HG02973 (cell line): Measurements from ENCODE around the gene CXorf58.
"Not testable (repeated sequence)": the region's sequence is repeated elsewhere in the genome, so short reads cannot be mapped to it uniquely, and the experiment has no call there.

Source experiments
- ATAC-seq: cut with Tn5 transposase; IDR thresholded peaks from one replicate; pipeline ENCODE4 v1.9.1; 2021; ENCODE audit warnings: moderate library complexity; ENCODE audit not compliant: unreplicated experiment

The CXorf58 gene, protein sequence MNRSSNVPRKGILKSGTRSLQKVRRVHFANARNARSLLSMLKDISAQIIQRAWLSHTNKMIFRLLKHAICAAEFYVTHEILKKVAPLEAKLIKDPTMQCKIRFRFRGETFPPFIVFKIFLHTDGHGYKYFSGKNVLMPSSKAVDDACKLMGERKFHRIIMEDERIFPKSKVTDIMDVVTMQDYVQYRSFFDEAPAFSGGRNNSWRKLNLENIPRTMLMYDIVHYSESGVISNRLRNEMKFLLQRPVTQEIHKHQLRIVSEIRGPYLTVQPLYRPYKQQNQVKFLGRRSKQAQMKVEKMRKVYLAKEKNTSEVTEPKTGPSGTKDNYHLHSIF

DNA sequence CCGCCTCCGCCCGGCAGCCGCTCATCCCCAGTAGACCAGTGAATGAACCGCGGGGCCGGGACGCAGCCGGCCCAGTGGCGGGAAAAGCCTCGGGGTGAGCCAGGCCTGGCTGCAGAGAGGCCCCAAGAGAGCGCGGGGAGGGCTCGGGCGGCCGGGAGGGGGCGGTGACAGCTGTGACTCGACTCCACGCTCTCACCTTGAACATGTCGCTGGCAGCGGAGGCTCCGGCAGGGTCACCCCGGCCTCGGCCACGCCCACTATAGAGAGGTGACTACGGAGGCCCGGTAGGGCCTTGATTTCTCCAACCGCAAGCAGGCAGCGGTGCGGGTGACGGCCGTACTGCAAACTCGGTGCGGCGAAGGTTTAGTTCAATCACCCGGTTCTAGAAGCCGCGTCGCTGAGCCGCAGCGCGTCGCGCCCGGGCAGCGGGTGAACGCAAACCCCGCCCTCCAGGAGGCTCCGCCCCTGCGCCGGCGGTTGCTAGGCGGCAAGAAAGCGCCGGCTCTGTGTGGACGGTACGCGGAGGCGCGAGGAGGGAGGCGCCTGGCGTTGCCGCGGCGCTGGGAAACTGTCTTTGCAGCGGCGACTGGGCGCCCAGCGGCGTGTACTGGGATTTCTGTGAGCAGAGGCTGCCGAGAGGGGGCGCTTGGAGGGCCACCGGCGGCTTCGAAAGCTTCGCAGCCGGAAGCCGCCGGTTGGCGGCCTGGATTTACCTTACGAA is at the start of gene CXorf58, which contains the start of gene APOO:
TSS of gene CXorf58 (plus strand) at position 509 of the 721 bp plus-strand sequence. CDS start 2,297 bp downstream, outside the sequence.
TSS of gene APOO (minus strand) at position 441 of the 721 bp plus-strand sequence. CDS start at position 205, 236 bp downstream.
- ATAC-seq, result peak; percentile 91

DNA sequence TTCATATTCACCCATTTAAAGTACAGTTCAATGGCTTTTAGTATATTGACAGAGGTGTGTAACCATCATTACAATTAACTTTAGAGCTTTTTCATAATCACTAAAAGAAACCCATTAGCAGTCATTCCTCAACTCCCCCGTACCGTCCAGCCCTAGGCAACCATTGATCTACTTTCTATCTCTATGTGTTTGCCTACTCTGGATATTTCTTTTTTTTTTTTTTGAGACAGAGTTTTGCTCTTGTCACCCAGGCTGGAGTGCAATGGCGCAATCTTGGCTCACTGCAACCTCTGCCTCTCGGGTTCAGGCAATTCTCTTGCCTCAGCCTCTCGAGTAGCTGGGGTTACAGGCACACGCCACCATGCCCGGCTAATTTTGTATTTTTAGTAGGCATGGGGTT is 48.6 kb upstream of the CXorf58 start:
- ATAC-seq, result not testable (repeated sequence)

DNA sequence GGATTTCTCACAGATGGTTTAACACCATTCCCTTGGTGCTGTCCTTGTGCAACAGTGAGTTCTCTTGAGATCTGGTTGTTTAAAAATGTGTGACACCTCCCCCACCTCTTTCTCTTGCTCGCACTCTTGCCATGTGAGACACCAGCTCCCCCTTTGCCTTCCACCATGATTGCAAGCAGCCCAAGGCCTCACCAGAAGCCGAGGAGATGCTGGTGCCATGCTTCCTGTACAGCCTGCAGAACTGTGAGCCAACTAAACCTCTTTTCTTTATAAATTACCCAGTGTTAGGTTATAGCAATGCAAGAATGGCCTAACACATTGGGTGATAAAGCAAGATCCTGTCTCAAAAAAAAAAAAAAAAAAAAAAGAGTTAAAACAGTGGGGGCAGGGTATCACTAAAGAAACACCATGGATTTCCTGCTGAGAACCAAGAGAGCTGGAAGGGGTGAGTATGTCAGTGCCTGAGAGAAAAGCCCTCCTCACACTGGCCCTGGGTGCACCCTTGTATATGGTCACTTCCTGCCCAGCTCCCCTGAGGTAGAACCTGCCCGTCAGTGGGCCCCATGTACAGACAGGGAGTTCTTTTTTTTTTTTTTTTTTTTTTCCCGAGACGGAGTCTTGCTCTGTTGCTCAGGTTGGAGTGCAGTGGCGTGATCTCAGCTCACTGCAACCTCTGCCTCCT is 46.5 kb upstream of the CXorf58 start:
- ATAC-seq, result peak; percentile 51

DNA sequence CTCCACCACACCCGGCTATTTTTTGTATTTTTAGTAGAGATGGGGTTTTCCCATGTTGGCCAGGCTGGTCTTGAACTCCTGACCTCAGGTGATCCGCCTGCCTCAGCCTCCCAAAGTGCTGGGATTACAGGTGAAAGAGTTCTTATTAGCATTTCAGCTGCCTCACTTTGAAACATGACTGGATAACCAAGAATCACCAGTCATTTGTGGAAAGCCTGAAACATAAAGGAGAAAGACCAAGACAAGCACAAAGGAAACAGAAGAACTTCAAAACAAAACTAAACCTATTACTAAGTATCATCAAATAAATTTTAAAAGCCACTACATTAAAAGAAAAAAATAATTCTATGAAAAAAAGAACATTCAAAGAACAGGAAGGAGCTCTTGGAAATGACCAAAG is 45.9 kb upstream of the CXorf58 start:
- not testable (repeated sequence) for ATAC-seq

DNA sequence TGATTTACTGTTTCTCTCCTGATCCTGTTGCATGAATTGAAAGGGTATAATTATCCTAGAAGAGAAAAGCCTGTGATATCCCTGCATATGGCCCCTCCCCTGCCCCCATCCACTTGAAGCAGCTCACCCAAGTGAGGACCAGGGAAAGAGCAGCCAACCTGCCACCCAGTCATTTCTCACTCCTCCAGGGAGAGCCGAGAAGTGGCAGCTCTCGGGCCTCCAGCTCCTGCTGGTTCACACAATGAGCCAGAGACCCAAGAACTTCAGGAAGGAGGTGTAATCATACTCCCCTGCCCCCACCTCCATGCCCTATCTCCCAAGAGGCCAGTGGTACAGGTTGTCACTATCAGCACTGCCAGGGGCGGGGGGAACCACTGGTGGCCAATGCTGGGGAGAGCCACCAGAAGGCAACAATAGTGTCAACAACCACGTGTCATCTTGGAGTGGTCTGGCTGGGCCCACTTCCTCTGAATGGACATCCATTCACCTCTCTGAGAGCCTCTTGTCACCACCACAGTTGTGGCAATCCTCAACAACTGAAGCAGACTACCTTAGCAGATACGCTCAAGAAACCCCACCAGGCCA is 43.0 kb upstream of the CXorf58 start:
- ATAC-seq, result no peak

DNA sequence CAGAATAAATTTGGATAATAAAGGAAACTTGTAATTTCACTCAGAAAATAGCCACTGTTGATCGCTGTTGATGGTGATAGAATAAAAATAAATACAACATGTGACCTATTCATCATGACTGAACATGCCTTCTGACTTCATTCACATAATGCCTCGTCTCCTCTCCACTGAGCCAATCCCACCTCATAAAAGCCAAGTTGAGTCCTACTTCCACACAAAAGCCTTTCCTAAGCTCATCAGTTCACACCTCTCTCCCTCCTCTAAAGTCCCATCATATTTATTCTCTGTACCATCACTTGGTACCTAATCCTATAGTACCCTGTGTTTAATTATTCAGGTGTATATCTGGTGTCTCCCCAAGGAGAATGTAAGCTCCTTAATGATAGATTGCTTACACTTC is 37.8 kb upstream of the CXorf58 start:
- no peak for ATAC-seq

DNA sequence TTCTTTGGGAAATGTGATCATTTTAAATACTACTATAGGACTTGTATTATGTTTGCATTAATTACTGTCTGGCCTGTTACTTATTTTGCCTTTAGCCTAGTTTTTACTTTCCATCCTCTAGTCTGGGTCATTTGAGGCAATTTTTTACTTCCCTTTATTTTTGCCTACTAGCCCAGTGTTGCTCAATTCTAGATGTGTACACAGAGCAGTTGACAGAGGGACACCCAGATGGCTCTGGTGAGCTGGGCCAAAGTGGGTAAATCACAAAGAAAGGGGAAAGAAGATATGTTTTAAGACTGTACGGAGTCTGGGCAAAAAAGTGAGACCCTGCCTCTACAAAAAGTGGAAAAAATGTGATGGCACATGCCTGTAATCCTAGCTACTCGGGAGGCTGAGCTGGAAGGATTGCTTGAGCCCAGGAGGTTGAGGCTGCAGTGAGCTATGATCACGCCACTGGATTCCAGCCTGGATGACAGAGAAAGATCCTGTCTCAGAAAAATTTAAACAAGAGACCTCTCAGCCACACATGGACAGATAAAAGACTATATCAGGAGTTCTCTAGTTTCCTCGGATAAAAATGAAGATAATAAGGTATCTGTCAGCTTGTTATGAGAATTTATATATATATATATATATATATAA is 35.8 kb upstream of the CXorf58 start:
- ATAC-seq, result no peak

DNA sequence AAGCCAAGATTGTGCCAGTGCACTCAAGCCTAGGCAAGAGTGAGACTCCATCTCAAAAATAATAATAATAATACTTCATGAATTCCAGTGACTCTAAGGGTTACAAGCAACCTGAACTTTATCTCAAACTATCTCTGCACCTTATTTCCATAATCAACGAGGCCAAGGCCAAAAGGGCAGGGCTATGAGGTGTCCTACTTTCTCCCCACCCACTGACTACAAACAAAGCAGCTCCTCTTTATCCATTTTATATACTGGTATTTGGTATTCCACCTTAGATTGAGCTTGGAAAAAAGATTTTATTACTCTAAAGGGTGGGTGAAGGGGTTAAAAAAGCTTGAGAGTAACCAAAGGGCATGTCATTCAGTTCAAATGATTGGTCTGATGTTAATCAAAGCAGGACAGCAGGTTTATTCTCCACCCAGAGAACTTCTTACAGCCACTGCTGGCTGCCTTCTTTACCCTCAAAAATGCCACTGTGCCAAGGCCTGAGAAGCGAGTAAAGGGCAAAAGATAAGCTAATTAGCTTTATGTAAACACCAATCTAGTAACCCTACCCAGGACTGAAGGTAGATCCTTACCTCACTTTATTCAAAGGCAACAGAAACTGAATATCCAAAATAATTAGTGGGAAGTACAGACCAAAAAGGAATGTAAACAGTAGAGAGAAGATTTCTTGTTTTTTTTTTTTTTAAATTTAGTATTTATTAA is 28.3 kb upstream of the CXorf58 start:
- no peak for ATAC-seq

DNA sequence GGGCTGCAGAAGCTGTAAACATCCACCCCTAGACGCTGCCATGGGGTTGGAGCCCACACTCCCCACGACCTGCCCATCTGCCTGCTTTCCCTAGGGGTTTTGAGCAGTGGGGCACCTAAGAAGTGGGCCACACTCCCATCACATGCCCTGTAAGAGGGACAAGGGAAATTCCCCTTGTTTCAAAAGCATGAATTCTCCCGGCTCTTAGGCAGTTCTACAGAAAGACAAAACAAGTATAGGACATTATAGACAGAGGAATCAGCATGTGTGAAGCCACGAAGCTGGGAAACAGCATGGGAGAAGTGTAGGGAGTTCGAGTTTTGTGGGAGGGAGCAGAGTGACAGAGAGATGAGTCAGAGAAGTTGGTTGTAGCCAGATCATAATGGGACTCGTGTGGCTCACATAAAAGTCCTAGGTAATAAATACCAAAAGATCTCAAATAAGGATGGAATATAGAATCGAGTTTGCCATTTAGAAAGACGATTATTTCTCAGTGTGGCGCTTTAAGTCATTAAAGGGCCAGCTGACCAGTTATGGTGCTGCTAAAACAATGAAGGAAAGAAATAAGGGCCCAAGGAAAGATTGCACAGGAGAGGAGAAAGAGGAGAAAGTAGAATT is 24.0 kb upstream of the CXorf58 start:
- ATAC-seq, result no peak

DNA sequence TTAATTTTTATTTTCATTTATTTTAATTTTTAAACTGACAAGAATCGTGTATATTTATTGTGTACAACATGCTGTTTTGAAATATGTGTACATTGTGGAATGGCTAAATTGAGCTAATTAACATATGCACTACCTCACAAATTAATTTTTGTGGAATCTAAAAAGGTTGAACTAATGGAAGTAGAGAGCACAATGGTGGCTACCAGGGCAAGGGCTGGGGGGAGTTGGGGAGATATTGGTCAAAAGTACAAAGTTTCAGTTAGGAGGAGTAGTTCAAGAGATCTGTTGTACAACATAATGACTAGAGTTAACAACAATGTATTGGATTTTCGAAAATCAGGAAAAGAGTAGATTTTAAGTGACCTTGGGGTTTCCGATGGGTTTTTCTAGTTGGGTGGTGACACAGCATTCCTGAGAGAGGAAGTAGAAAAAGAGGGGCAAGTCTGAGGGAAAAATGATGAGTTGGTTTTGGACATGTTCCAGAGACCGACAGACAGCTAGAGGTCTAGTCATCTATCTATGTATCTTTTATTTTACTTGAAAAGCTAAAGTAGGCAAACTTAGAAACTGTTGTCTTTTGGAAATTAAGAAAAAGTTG is 23.3 kb upstream of the CXorf58 start:
- no peak for ATAC-seq

DNA sequence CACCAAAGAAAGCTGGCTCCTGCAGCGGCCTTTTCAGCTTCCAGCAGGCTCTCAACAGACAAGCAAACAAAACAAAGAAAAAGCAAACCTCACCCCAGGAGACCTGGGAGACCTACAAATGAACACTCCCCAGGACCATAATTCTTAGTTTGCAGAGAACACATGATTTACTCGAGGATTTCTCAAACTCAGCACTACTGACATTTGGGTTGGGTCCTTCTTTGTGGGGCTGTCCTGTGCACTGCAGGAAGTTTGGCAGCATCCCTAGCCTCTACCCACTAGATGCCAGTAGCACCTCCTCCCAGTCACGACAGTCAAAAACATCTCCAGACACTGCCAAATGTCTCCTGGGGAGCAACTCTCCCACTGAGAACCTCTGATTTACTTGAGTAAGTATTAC is 22.0 kb upstream of the CXorf58 start:
- no peak for ATAC-seq

DNA sequence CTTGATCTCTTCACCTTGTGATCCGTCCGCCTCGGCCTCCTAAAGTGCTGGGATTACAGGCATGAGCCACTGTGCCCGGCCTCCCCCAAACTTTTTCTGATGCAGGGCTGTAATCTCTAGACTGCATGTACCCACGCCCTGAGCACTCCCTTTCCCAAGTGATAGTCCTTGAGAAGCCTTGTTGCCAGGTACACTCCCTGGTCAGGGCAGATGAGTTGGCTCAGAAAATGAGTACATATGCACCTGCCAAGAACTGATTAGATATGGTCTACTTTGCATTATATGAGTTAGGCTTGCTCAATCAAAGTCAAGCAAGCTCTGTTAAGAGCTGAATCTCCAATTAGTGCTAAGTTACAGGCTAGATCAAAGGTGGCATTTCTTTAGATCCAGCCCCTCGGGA is 20.4 kb upstream of the CXorf58 start:
- ATAC-seq, result no peak

DNA sequence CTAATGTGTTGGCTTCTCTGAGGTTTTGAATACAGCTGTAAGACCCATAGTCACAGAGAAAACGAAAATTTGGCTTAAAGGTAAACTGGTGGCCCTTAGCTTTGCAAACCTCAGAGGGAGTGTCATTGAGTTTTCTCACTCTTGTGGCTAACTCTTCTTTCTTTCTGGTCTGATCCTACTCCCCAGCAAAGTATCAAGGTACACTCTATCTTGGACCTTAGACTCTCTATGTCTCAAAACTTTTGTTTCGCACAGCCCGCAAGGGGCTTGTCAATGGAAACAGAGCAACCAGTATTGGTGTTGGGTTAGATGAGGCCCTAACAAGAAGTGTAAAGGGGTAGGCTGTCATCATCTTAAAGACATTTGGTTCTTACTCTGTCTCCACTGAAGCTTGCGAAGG is 19.9 kb upstream of the CXorf58 start:
- ATAC-seq, result no peak

DNA sequence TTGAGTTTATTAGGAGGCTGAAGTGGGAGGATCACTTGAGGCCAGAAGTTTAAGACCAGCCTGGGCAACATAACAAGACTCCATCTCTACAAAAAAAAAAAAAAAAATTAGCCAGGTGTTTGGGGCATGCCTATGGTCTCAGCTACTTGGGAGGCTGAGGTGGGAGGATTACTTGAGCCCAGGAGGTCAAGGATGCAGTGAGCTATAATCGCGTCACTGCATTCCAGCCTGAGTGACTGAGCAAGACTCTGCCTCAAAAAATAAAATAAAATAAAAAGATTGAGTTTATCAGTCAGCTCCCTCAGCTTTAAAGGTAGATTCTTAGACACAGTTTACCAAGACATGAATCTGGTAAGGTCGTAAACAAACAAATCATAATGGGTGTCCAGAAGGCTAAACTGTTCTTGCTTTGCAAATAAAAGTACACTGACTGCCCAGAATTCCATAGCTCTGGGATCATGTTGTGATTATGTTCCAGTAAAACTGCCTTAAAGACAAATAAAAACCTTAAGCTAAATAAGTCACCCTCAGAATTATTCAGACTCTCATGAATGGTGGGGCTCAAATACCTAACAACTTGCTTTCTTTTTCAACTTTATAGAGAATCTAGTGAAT is 18.8 kb upstream of the CXorf58 start:
- no peak for ATAC-seq

DNA sequence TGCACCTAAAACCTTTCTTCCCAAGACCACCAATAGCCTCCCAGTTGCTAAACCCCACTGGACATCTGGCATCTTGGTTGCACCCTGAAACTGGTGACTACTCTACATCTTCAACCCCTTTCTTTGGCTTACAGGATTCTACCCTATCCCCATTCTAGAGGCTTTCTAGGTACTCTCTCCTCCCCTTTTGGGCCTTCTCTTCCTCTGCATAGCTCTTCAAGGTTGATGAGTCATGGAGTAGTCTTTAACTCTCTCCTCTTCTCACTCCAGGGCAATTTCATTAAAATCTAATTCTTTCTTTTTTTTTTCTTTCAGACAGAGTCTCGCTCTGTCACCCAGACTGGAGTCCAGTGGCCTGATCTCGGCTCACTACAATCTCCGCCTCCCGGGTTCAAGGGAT is 16.9 kb upstream of the CXorf58 start:
- no peak for ATAC-seq

DNA sequence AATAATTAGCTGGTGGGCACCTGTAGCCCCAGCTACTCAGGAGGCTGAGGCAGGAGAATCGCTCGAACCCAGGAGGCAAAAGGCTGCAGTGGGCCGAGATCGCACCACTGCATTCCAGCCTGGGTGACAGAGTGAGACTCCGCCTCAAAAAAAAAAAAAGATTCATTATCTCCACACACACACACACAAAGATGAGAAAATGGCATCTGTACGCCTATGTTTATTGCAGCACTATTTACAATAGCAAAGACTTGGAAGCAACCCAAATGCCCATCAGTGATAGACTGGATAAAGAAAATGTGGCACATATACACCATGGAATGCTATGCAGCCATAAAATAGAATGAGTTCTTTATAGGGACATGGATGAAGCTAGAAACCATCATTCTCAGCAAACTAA is 12.8 kb upstream of the CXorf58 start:
- not testable (repeated sequence) for ATAC-seq

DNA sequence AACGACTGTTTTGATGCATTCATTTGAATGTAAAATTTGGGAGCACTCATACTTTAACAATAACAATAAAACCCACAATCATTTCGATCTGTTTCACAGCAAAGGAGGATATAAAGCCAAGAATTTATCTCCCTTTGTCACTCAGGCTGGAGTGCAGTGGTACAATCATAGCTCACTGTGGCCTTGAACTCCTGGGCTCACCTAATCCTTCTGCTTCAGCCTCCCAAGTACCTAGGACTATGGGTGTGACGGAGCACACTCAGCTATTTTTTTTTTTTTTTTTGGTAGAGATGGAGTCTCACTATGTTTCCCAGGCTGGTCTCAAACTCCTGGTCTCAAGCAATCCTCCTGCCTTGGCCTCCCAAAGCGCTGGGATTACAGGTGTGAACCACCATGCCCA is 11.3 kb upstream of the CXorf58 start:
- ATAC-seq, result not testable (repeated sequence)

DNA sequence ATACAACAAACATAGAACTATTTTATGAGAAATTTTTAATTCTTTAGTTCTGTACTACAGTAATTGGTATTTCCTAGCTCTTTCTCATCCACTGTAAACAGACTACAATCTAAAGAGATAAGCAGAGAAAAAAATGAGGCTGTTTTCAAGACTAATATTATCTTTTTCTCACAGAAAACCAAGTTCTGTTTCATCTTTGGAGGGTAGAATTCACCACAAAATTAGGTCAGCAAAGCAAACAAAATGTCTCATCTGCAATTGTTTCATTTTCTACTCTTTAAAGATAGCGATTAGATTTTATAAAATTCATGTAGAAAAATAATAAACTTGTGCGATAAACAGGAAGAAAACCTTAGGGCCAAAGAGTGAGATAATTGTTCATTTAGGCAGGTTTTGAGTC is 10.8 kb upstream of the CXorf58 start:
- ATAC-seq, result no peak

DNA sequence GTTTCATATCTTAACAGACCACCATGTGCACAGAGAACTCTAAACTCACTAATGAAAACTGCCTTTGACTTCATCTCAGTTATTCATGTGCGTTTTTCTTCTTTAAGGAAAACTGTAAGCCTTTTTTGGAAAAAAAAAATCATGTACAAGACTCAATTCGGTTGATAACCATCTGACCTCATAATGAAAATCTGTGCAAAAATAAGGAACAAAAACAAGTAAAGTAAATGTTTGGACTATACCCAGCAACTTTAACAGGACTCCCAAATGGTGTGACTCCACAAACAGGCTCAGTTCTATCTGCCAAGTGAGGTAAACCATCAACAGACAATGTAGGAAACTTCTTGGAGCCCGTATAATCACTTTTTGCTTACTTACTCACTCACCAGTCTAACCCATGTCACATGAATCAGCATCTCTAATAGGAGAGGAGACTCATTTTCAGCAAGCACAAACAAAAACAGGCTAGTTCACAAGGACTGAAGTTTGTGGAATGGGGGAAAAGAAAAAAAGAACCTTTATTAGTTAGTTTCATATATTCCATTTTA is 9.3 kb upstream of the CXorf58 start:
- no peak for ATAC-seq
